ENCODE data around the gene SGPP2.

Gene SGPP2

GRCh38 chr2:222440673-222441422, 16.5 kb downstream of the SGPP2 start:
- no peak for ATAC-seq
- peaks cover 4 to 6% of the 10 kb centered on the region in 2 donors for H3K9me3 Mint-ChIP-seq
- H3K27me3 Mint-ChIP-seq: peaks cover 7% of the 10 kb centered on the region
- H3K4me3 Mint-ChIP-seq: no peak overlapping the region
- DNase-seq: no peak
- H3K27ac Mint-ChIP-seq: no peak overlapping the region
- no peaks in the 10 kb centered on the region for H3K4me1 Mint-ChIP-seq

- Mint-ChIP-seq H3K4me1 (no peaks in the 10 kb centered on the region), H3K4me3 (no peak overlapping the region), H3K27me3 (peaks cover 3% of the 10 kb centered on the region), H3K9me3 (peaks cover 0 to 4% of the 10 kb centered on the region in 2 donors), H3K27ac (no peak overlapping the region)
- no peak for DNase-seq
- ATAC-seq: no peak
Observed at GRCh38 chr2:222442665-222443064, 18.3 kb downstream of the SGPP2 start.

DNA sequence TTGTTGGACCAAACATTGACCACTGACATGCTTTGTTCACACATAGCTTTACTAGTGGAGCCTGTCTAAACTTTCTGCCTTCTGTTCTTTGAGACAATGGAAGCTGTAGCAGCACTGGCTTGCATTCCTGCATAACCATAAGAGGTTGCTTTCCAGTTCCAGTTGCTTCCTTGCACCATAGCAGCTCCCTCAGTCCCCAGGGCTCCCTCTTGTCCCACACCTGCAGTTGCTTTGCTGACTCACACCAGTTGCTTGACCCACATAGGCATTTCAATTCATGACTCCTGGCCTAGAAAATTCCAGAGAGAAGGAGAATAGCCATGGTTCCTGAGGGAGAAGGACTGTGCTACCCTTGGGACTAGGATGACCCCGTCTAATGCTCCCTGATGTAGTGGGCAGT, 20.9 kb downstream of the SGPP2 start:
- ATAC-seq: no peak
- H3K4me1 Mint-ChIP-seq: no peaks in the 10 kb centered on the region
- no peak for DNase-seq
- no peak overlapping the region for H3K4me3 Mint-ChIP-seq
- H3K27ac Mint-ChIP-seq: no peak overlapping the region
- no peaks in the 10 kb centered on the region for H3K9me3 Mint-ChIP-seq
- peaks cover 19% of the 10 kb centered on the region for H3K27me3 Mint-ChIP-seq

DNA sequence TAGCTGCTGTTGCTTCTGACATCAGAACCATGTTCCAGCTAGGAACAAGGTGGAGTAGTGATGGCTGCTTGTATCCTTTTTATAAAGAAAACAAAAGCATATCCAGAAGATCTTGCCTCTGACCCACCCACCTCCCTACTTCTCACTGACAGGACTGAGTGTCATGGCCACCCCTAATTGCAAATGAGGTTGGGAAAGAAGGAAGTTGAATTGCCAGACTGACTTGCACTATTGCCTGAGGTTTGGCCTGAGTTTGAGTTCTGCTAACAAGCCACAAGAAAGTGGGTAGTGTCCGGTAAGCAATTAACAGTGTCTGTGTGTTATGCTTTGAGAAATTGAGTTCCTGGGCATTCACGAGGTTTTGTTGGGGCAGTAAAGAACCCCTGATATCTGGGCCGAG, 22.8 kb downstream of the SGPP2 start:
- Mint-ChIP-seq H3K4me3 (no peak overlapping the region), H3K4me1 (no peaks in the 10 kb centered on the region), H3K27ac (no peak overlapping the region), H3K27me3 (peaks cover 24% of the 10 kb centered on the region), H3K9me3 (no peaks in the 10 kb centered on the region)
- DNase-seq: no peak
- no peak for ATAC-seq

GRCh38 chr2:222448748-222449181, 24.4 kb downstream of the SGPP2 start:
- Mint-ChIP-seq H3K4me3 (no peak overlapping the region), H3K27me3 (peaks cover 24% of the 10 kb centered on the region), H3K9me3 (no peaks in the 10 kb centered on the region), H3K4me1 (no peaks in the 10 kb centered on the region), H3K27ac (no peak overlapping the region)
- ATAC-seq (no peak), DNase-seq (no peak)

DNA sequence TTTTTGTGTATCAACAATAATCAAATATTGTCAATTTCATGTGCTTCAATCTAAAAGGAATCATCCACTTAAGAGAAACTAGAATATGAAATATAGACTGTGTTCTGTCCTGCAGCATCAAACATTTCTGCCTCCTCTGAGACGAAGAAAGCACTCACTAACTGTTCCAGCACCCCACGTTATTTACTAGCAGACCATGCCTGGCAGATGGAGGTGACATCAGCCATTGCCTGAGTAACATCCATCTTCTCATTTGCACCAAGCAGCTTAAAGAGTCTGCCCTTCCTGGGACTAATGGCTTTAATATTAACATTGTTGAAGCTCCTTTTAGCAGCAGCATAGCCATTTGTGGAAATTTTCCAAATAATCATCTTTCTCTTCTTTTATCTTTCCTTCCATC, 25.7 kb downstream of the SGPP2 start:
- no peak for ATAC-seq

GRCh38 chr2:222451224-222451674, 26.9 kb downstream of the SGPP2 start:
- H3K4me1 Mint-ChIP-seq: no peaks in the 10 kb centered on the region
- ATAC-seq: peak; percentile 66
- no peaks in the 10 kb centered on the region for H3K9me3 Mint-ChIP-seq
- peak overlapping the region in 1 of 2 donors; percentile 43 for H3K27ac Mint-ChIP-seq
- H3K27me3 Mint-ChIP-seq: peaks cover 24% of the 10 kb centered on the region
- H3K4me3 Mint-ChIP-seq: no peak overlapping the region
- no peak for DNase-seq

More for the DNA sequence above, 25.7 kb downstream of the SGPP2 start:
- no peak for DNase-seq
- Mint-ChIP-seq H3K27me3 (peaks cover 24% of the 10 kb centered on the region), H3K9me3 (no peaks in the 10 kb centered on the region), H3K27ac (no peak overlapping the region), H3K4me3 (no peak overlapping the region), H3K4me1 (no peaks in the 10 kb centered on the region)

- no peak for ATAC-seq
- DNase-seq: no peak
- peaks cover 22% of the 10 kb centered on the region for H3K27me3 Mint-ChIP-seq
- H3K4me3 Mint-ChIP-seq: no peak overlapping the region
- H3K9me3 Mint-ChIP-seq: no peaks in the 10 kb centered on the region
- no peaks in the 10 kb centered on the region for H3K4me1 Mint-ChIP-seq
- no peak overlapping the region for H3K27ac Mint-ChIP-seq
Observed at GRCh38 chr2:222452422-222452950, 28.1 kb downstream of the SGPP2 start.

- Mint-ChIP-seq H3K27ac (no peak overlapping the region), H3K4me3 (no peak overlapping the region), H3K9me3 (peaks cover 0 to 10% of the 10 kb centered on the region in 2 donors), H3K4me1 (no peaks in the 10 kb centered on the region), H3K27me3 (peaks cover 12% of the 10 kb centered on the region)
- ATAC-seq (no peak), DNase-seq (no peak)
Observed at GRCh38 chr2:222456479-222457077, 32.2 kb downstream of the SGPP2 start.

DNA sequence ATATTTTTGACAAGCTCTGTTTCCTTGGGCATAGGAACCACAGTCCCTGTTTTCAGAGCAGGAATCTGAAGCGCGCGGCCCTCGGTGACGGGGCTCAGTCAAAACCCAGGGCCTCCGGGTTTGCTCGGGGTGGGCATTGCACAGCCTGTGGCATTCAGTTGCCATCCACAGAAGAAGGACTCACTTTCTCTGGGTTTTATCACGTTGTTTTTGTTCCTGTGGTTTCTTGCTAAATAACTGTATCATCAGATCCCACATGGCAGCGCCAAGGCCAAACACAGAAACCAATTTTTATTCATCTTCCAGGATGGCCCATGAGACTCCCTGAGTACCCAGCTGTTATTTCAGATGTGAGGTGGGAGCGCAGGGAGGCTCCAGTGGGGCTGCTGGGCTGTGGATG, 35.6 kb downstream of the SGPP2 start:
- Mint-ChIP-seq H3K4me3 (no peak overlapping the region), H3K27me3 (peaks cover 19% of the 10 kb centered on the region), H3K4me1 (no peaks in the 10 kb centered on the region), H3K9me3 (peaks cover 0 to 10% of the 10 kb centered on the region in 2 donors), H3K27ac (no peak overlapping the region)
- DNase-seq (no peak), ATAC-seq (no peak)

- ATAC-seq: no peak
- Mint-ChIP-seq H3K27me3 (peaks cover 42% of the 10 kb centered on the region), H3K27ac (no peak overlapping the region)
Observed at GRCh38 chr2:222465746-222466145, 41.4 kb downstream of the SGPP2 start.

GRCh38 chr2:222468346-222468745, 44.0 kb downstream of the SGPP2 start:
- H3K27me3 Mint-ChIP-seq: peaks cover 37% of the 10 kb centered on the region
- no peaks in the 10 kb centered on the region for H3K4me1 Mint-ChIP-seq
- no peak for DNase-seq
- ATAC-seq: no peak
- no peak overlapping the region for H3K4me3 Mint-ChIP-seq
- H3K9me3 Mint-ChIP-seq: no peaks in the 10 kb centered on the region
- H3K27ac Mint-ChIP-seq: no peak overlapping the region

More at GRCh38 chr2:222465746-222466145, 41.4 kb downstream of the SGPP2 start:
- DNase-seq: no peak
- H3K4me3 Mint-ChIP-seq: no peak overlapping the region
- H3K4me1 Mint-ChIP-seq: no peaks in the 10 kb centered on the region
- H3K9me3 Mint-ChIP-seq: peaks cover 0 to 5% of the 10 kb centered on the region in 2 donors

DNA sequence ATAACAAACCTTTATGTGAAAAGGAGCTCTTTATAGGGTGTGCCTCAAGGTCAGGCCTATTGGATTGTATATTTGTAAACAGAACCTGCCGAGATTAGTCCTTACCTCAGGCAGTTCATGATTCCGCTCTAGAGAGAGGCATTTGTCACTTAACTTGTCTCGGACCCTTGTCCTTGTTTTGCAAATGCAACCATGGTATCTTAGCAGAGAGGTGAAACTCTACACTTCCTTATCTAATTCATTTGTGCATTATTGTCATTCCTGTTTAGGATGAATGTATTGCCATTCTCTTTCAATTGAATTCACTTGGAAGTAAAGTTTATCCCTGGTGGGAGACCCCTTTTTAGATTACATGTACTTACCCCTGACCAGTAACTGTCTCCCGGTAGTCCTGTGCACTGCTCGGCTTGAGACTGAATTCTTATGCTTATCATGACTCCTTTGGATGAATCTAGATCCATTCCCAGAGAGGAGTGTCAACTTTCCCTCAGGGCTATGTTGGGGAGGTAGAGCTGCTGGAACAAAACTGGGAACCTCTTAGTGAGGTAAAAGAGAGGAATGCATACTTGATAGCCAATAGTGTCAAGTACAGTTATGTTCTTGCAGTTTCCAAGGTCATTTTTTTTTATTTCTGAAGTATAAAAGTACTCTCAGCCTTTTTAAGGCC, 46.6 kb downstream of the SGPP2 start:
- DNase-seq: no peak
- ATAC-seq: no peak
- no peak overlapping the region for H3K4me3 Mint-ChIP-seq
- peaks cover 20% of the 10 kb centered on the region for H3K27me3 Mint-ChIP-seq
- no peak overlapping the region for H3K27ac Mint-ChIP-seq
- H3K9me3 Mint-ChIP-seq: no peaks in the 10 kb centered on the region
- no peaks in the 10 kb centered on the region for H3K4me1 Mint-ChIP-seq

GRCh38 chr2:222477962-222478608, 53.7 kb downstream of the SGPP2 start:
- Mint-ChIP-seq H3K27me3 (no peaks in the 10 kb centered on the region), H3K4me3 (no peak overlapping the region), H3K4me1 (no peaks in the 10 kb centered on the region), H3K9me3 (no peaks in the 10 kb centered on the region), H3K27ac (no peak overlapping the region)
- ATAC-seq (no peak), DNase-seq (no peak)

DNA sequence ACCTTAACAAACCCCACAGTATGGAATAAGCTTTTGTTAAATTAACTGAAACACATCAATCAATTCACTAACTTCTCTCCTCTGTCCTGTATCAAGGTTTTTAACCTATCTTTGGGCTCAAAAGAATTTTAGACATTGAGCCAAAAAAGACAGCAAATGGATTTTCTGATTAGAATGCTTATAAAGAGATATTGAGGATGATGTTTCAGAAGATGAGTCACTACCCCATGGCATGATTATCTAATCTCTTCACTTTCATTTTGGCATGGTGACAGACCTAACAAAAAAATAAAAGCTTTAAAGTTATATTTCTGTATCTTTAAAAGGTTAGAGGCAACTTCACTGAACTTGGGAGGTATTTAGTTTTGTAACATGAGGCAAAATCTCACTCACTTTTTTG, 55.5 kb downstream of the SGPP2 start:
- H3K27ac Mint-ChIP-seq: no peak overlapping the region
- no peaks in the 10 kb centered on the region for H3K4me1 Mint-ChIP-seq
- H3K4me3 Mint-ChIP-seq: no peak overlapping the region
- H3K27me3 Mint-ChIP-seq: peaks cover 11% of the 10 kb centered on the region
- DNase-seq (no peak), ATAC-seq (no peak)
- H3K9me3 Mint-ChIP-seq: no peaks in the 10 kb centered on the region
